Thyroid gland (tissue), 4 donors: Measurements from ENCODE around the gene CEACAM6. TPM values are rescaled to one million over a fixed set of nuclear protein-coding genes. Genes with fewer than 3 reads are reported as not detected.

Source experiments
- DNase-seq, 2 donors: peaks; one replicate each; pipeline ENCODE4 v3.0.0-alpha.2; 2019
- H3K27ac ChIP-seq, 3 donors: fragments of 200-600 bp; sonication (generic); 1 replicate in 2 of 3; 2 replicates in 1 of 3; pipeline ENCODE4 v1.5.1; 2016 to 2019; ENCODE audit warnings: mild to moderate bottlenecking in 1 of 3, moderate library complexity in 1 of 3
- H3K27me3 ChIP-seq: fragments of 200-600 bp; sonication (generic); one replicate; pipeline ENCODE4 v1.5.1; 2019
- H3K36me3 ChIP-seq, 2 donors: fragments of 200-600 bp; sonication (generic); one replicate each; pipeline ENCODE4 v1.5.1; 2016 to 2019
- H3K4me1 ChIP-seq, 2 donors: fragments of 200-600 bp; sonication (generic); one replicate each; pipeline ENCODE4 v1.5.1; 2017 to 2019
- H3K4me3 ChIP-seq, 3 donors: fragments of 200-600 bp; sonication (generic); replicated peaks in 1 of 3; 1 replicate in 2 of 3; 2 replicates in 1 of 3; pipeline ENCODE4 v1.5.1; 2016; ENCODE audit warnings: mild to moderate bottlenecking in 1 of 3
- H3K9me3 ChIP-seq: fragments of 200-600 bp; sonication (generic); one replicate; pipeline ENCODE4 v1.5.1; 2017
- CTCF ChIP-seq, 6 experiments: fragments of 200-600 bp in 3 of 6; fragments of 450-650 bp in 3 of 6; sonication (generic) in 3 of 6; IDR thresholded peaks; one replicate each; pipeline ENCODE4 v1.5.1; 2016 to 2019; ENCODE audit warnings: antibody characterized with exemption in 6 of 6, mild to moderate bottlenecking in 2 of 6, inconsistent platforms in 1 of 6, moderate library complexity in 1 of 6
- POLR2A ChIP-seq, 2 donors: fragments of 450-650 bp; IDR thresholded peaks; one replicate each; pipeline ENCODE4 v1.6.1; 2017; ENCODE audit warnings: antibody characterized with exemption in 2 of 2, mild to moderate bottlenecking in 2 of 2, moderate library complexity in 1 of 2
- WGBS, 2 donors: methylation state at CpG; one replicate each; pipeline ENCODE4 v1.1.5; 2017; 5-methylcytosine and 5-hydroxymethylcytosine counted together
- intact Hi-C: fragments of 100-400 bp; cut with DNase I; formaldehyde crosslinking; loops from one replicate; pipeline ENCODE4 v1.15.1; 2023
- total RNA-seq, 4 donors: library from RNA; depleted of rRNA; stranded (reverse); fragments of >200 nt; gene quantifications; one replicate each; pipeline ENCODE4 v1.2.3, GENCODE V29; 2016

Gene CEACAM6
- total RNA-seq, 4 donors from 2014 or later: 0.11 to 0.13 TPM; not detected in 2

GRCh38 chr19:41709951-41710645, 45.2 kb upstream of the CEACAM6 start:
- WGBS, 2 donors: 83 to 84% methylated on average over 7 to 8 of the region's 8 CpGs
- no peaks in the 10 kb centered on the region for H3K36me3 ChIP-seq
- DNase-seq: no peak
- no peak overlapping the region for H3K4me3 ChIP-seq
- no peaks in the 10 kb centered on the region for H3K9me3 ChIP-seq
- no peak overlapping the region for H3K27ac ChIP-seq
- no peak for TF ChIP-seq CTCF (IDR thresholded peaks at IDR 0.05)
- TF ChIP-seq POLR2A (IDR thresholded peaks at IDR 0.05): no peak
- H3K4me1 ChIP-seq: no peaks in the 10 kb centered on the region
- H3K27me3 ChIP-seq: no peaks in the 10 kb centered on the region
- intact Hi-C loops: no loop called here

- TF ChIP-seq CTCF (IDR thresholded peaks at IDR 0.05) (no peak), POLR2A (IDR thresholded peaks at IDR 0.05) (no peak)
- intact Hi-C loops: no loop called here
- H3K9me3 ChIP-seq: no peaks in the 10 kb centered on the region
- 81 to 86% methylated on average over 13 of the region's 13 CpGs for WGBS, 2 donors
- H3K27me3 ChIP-seq: no peaks in the 10 kb centered on the region
- H3K4me1 ChIP-seq: no peaks in the 10 kb centered on the region
- no peak for DNase-seq
- H3K27ac ChIP-seq: no peak overlapping the region
- H3K36me3 ChIP-seq: no peaks in the 10 kb centered on the region
- no peak overlapping the region for H3K4me3 ChIP-seq
Measured at GRCh38 chr19:41711376-41712261, 43.7 kb upstream of the CEACAM6 start.

GRCh38 chr19:41714598-41714997, 40.7 kb upstream of the CEACAM6 start:
- TF ChIP-seq CTCF (IDR thresholded peaks at IDR 0.05): no peak
- TF ChIP-seq POLR2A (IDR thresholded peaks at IDR 0.05): no peak
- 75 to 83% methylated on average over 4 to 5 of the region's 5 CpGs for WGBS, 2 donors
- Histone ChIP-seq H3K36me3 (no peaks in the 10 kb centered on the region), H3K9me3 (no peaks in the 10 kb centered on the region), H3K4me1 (no peaks in the 10 kb centered on the region), H3K27me3 (no peaks in the 10 kb centered on the region), H3K4me3 (no peak overlapping the region), H3K27ac (no peak overlapping the region)
- DNase-seq: no peak
- intact Hi-C loops: no loop called here

- DNase-seq: no peak
- Histone ChIP-seq H3K27ac (no peak overlapping the region), H3K36me3 (no peaks in the 10 kb centered on the region), H3K4me3 (no peak overlapping the region), H3K27me3 (no peaks in the 10 kb centered on the region), H3K9me3 (no peaks in the 10 kb centered on the region), H3K4me1 (no peaks in the 10 kb centered on the region)
- intact Hi-C loops: no loop called here
- TF ChIP-seq POLR2A (IDR thresholded peaks at IDR 0.05) (no peak), CTCF (IDR thresholded peaks at IDR 0.05) (no peak)
- WGBS, 2 donors: 70 to 85% methylated on average over 6 of the region's 6 CpGs
Measured at GRCh38 chr19:41718761-41719160, 36.6 kb upstream of the CEACAM6 start.

GRCh38 chr19:41720103-41720502, 35.2 kb upstream of the CEACAM6 start:
- no peak overlapping the region for H3K4me3 ChIP-seq
- no peaks in the 10 kb centered on the region for H3K9me3 ChIP-seq
- H3K36me3 ChIP-seq: no peaks in the 10 kb centered on the region
- intact Hi-C loops: no loop called here
- no peaks in the 10 kb centered on the region for H3K27me3 ChIP-seq
- no peaks in the 10 kb centered on the region for H3K4me1 ChIP-seq
- TF ChIP-seq POLR2A (IDR thresholded peaks at IDR 0.05) (no peak), CTCF (IDR thresholded peaks at IDR 0.05) (no peak)
- 72 to 88% methylated on average over 3 of the region's 3 CpGs for WGBS, 2 donors
- DNase-seq: no peak
- H3K27ac ChIP-seq: no peak overlapping the region
